HCT116 (cell line): ENCODE data around the gene CPT1A. TPM values are rescaled to one million over a fixed set of nuclear protein-coding genes. Genes with fewer than 3 reads are reported as not detected.

Experiments used
- ATAC-seq: fragments of 200-7000 bp; cut with Tn5 transposase; 2 replicates; pipeline ENCODE4 v1.9.1; 2020; ENCODE audit warnings: mild to moderate bottlenecking, moderate library complexity
- BruUV-seq: library from RNA; stranded (reverse); fragments of 400-500 nt; replicated peaks from 2 replicates; lab custom pipeline; 2021; lab: Mats Ljungman, UMichigan
- CTCF ChIA-PET: fragments of 300-600 bp; sonication (Branson Sonifier 250); formaldehyde crosslinking; loops from one replicate; lab custom pipeline; 2021; ENCODE audit warnings: antibody characterized with exemption; lab: Charles Lee
- POLR2A ChIA-PET: fragments of 300-600, 350-600 bp; sonication (Branson Sonifier 250); formaldehyde crosslinking; loops from one replicate; lab custom pipeline; 2021; ENCODE audit warnings: antibody characterized with exemption; lab: Charles Lee
- RAD21 ChIA-PET, 2 experiments: fragments of 300-600 bp; sonication (Branson Sonifier 250); formaldehyde crosslinking; loops; one replicate each; lab custom pipeline; 2023; ENCODE audit warnings: low total read pairs in 2 of 2; ENCODE audit not compliant: uncharacterized antibody in 2 of 2, unreplicated experiment in 2 of 2, low non-redundant PET in 1 of 2; lab: Charles Lee
- DNase-seq: peaks from one replicate; pipeline ENCODE4 v3.0.0-alpha.2; 2010; ENCODE audit warnings: low read depth, low spot score
- H2AFZ ChIP-seq: fragments of 200-600 bp; shearing (Covaris generic), sonication (generic); 2 replicates; pipeline ENCODE4 v1.6.1; 2017; ENCODE audit warnings: low read depth, mixed run types, mixed read lengths, antibody characterized with exemption, low read length; ENCODE audit not compliant: poor library complexity, severe bottlenecking
- H3K27ac ChIP-seq: 2 replicates; pipeline ENCODE4 v1.5.1; 2012; ENCODE audit warnings: low read depth, low read length
- H3K27me3 ChIP-seq: fragments of 200-600 bp; sonication (generic); 2 replicates; pipeline ENCODE4 v1.6.1; 2016; ENCODE audit warnings: mixed run types, low read length, mixed read lengths; ENCODE audit not compliant: insufficient read depth
- H3K36me3 ChIP-seq, 2 experiments: fragments of 200-500 bp in 1 of 2; fragments of 200-600 bp in 1 of 2; sonication (Bioruptor generic) in 1 of 2; sonication (generic) in 1 of 2; 2 replicates each; pipeline versions ENCODE4 v1.5.1 to v1.6.1; 2014 to 2016; ENCODE audit warnings: low read length in 2 of 2, inconsistent platforms in 1 of 2, mixed read lengths in 1 of 2, mixed run types in 1 of 2; ENCODE audit not compliant: insufficient read depth in 2 of 2, control insufficient read depth in 1 of 2
- H3K4me1 ChIP-seq, 2 experiments: fragments of 200-600 bp in 1 of 2; sonication (generic) in 1 of 2; 2 replicates each; pipeline versions ENCODE4 v1.5.1 to v1.6.1; 2012 to 2017; ENCODE audit warnings: low read length in 2 of 2, inconsistent platforms in 1 of 2, mild to moderate bottlenecking in 1 of 2, mixed read lengths in 1 of 2, mixed run types in 1 of 2, moderate library complexity in 1 of 2; ENCODE audit not compliant: insufficient read depth in 2 of 2, control insufficient read depth in 1 of 2
- H3K4me2 ChIP-seq: fragments of 200-600 bp; sonication (generic); 2 replicates; pipeline ENCODE4 v1.6.1; 2017; ENCODE audit warnings: mixed run types, low read length, mixed read lengths
- H3K4me3 ChIP-seq, 2 experiments: fragments of 200-600 bp in 1 of 2; sonication (generic) in 1 of 2; replicated peaks in 1 of 2; 2 replicates each; pipeline ENCODE4 v1.5.1; 2011 to 2016; ENCODE audit warnings: low read length in 2 of 2, control low read depth in 1 of 2, low read depth in 1 of 2, mild to moderate bottlenecking in 1 of 2, mixed read lengths in 1 of 2, mixed run types in 1 of 2
- H3K79me2 ChIP-seq: fragments of 200-600 bp; sonication (generic); 2 replicates; pipeline ENCODE4 v1.6.1; 2017; ENCODE audit warnings: mild to moderate bottlenecking, mixed run types, low read length, moderate library complexity, mixed read lengths; ENCODE audit not compliant: insufficient read depth
- H3K9ac ChIP-seq: fragments of 200-600 bp; sonication (generic); 2 replicates; pipeline ENCODE4 v1.6.1; 2016; ENCODE audit warnings: low read length, mixed read lengths
- H3K9me2 ChIP-seq: fragments of 200-600 bp; sonication (generic), shearing (Covaris generic); 2 replicates; pipeline ENCODE4 v1.6.1; 2017; ENCODE audit warnings: mixed run types, mild to moderate bottlenecking, moderate library complexity; ENCODE audit not compliant: insufficient read depth
- H3K9me3 ChIP-seq, 2 experiments: fragments of 200-500 bp in 1 of 2; fragments of 200-600 bp in 1 of 2; sonication (Bioruptor generic) in 1 of 2; sonication (generic) in 1 of 2; 2 replicates each; pipeline ENCODE4 v1.6.1; 2014 to 2017; ENCODE audit warnings: low read length in 2 of 2, mixed read lengths in 2 of 2, inconsistent platforms in 1 of 2, low read depth in 1 of 2, mild to moderate bottlenecking in 1 of 2, mixed run types in 1 of 2, moderate library complexity in 1 of 2; ENCODE audit not compliant: control insufficient read depth in 1 of 2, insufficient read depth in 1 of 2
- H4K20me1 ChIP-seq: fragments of 200-600 bp; sonication (generic), shearing (Covaris generic); 2 replicates; pipeline ENCODE4 v1.6.1; 2017; ENCODE audit warnings: mixed run types, mild to moderate bottlenecking, moderate library complexity; ENCODE audit not compliant: insufficient read depth
- CBX3 ChIP-seq: IDR thresholded peaks from 2 replicates; pipeline ENCODE4 v1.6.1; 2012; ENCODE audit warnings: low read depth
- CTCF ChIP-seq, 3 experiments: fragments of 200-600 bp in 1 of 3; sonication (generic) in 1 of 3; IDR thresholded peaks in 2 of 3; conservative IDR thresholded peaks in 1 of 3; 2 replicates each; pipeline ENCODE4 v1.5.1; 2012 to 2017; ENCODE audit warnings: low read depth in 2 of 3, low read length in 2 of 3, antibody characterized with exemption in 1 of 3, borderline replicate concordance in 1 of 3, control low read depth in 1 of 3, mild to moderate bottlenecking in 1 of 3, mixed read lengths in 1 of 3, mixed run types in 1 of 3, moderate library complexity in 1 of 3; ENCODE audit not compliant: insufficient read depth in 1 of 3
- EZH2 ChIP-seq: fragments of 200-600 bp; sonication (generic); IDR thresholded peaks from 2 replicates; pipeline ENCODE4 v1.6.1; 2017; ENCODE audit warnings: antibody characterized with exemption, mixed run types
- EZH2phosphoT487 ChIP-seq: fragments of 200-600 bp; IDR thresholded peaks from 2 replicates; pipeline ENCODE4 v1.6.1; 2018; ENCODE audit warnings: antibody characterized with exemption, borderline replicate concordance
- JUND ChIP-seq: IDR thresholded peaks from 2 replicates; pipeline ENCODE4 v1.6.1; 2012
- MAX ChIP-seq: IDR thresholded peaks from 2 replicates; pipeline ENCODE4 v1.6.1; 2012
- POLR2A ChIP-seq: IDR thresholded peaks from 2 replicates; pipeline ENCODE4 v1.7.0; 2011; ENCODE audit warnings: borderline replicate concordance; ENCODE audit not compliant: insufficient read depth, insufficient read length; ENCODE audit errors: extremely low read depth
- SIN3A ChIP-seq: IDR thresholded peaks from 2 replicates; pipeline ENCODE4 v1.6.1; 2012; ENCODE audit warnings: low read depth
- YY1 ChIP-seq: IDR thresholded peaks from 2 replicates; pipeline ENCODE4 v1.6.1; 2011; ENCODE audit warnings: low read length, low read depth, moderate library complexity, mild to moderate bottlenecking; ENCODE audit not compliant: insufficient replicate concordance; ENCODE audit errors: extremely low read depth
- ZBTB33 ChIP-seq: IDR thresholded peaks from 2 replicates; pipeline ENCODE4 v1.6.1; 2011; ENCODE audit warnings: mild to moderate bottlenecking, low read length, moderate library complexity; ENCODE audit not compliant: insufficient replicate concordance; ENCODE audit errors: extremely low read depth
- ZFX ChIP-seq: fragments of 450-650 bp; IDR thresholded peaks from 2 replicates; pipeline ENCODE4 v1.6.1; 2017
- ZNF274 ChIP-seq: fragments of 200-500 bp; sonication (Bioruptor generic); IDR thresholded peaks from 2 replicates; pipeline ENCODE4 v1.6.1; 2014; ENCODE audit warnings: mild to moderate bottlenecking, low read depth, low read length, inconsistent platforms
- intact Hi-C: fragments of 100-400 bp; cut with micrococcal nuclease; formaldehyde crosslinking; loops from 2 replicates; pipeline ENCODE4 v1.10.0; 2022
- total RNA-seq: library from RNA; stranded (reverse); gene quantifications from one replicate; pipeline ENCODE4 v1.2.1, GENCODE V29; 2021; ENCODE audit not compliant: unreplicated experiment

CPT1A gene
- total RNA-seq, 1 experiment from 2014 or later = 54.4 TPM

- DNase-seq = no peak
- BruUV-seq = no TSS peak
- no peak overlapping the region for H3K4me2 ChIP-seq
- no peak overlapping the region for H2AFZ ChIP-seq
- H3K9ac ChIP-seq = no peak overlapping the region
- H3K4me3 ChIP-seq = no peak overlapping the region
- no peaks in the 10 kb centered on the region for H4K20me1 ChIP-seq
- no peak for TF ChIP-seq SIN3A
- no peak for TF ChIP-seq ZFX
- TF ChIP-seq, all 23 proteins: peak for 0
- Histone ChIP-seq H3K9me3 (no peaks in the 10 kb centered on the region), H3K4me1 (no peaks in the 10 kb centered on the region), H3K27me3 (no peaks in the 10 kb centered on the region), H3K36me3 (no peaks in the 10 kb centered on the region; a peak in 3 of 4 replicates), H3K27ac (no peak overlapping the region), H3K79me2 (no peaks in the 10 kb centered on the region), H3K9me2 (no peaks in the 10 kb centered on the region)
- intact Hi-C loops = no loop called here
- RAD21 ChIA-PET = no interaction called here
- POLR2A ChIA-PET = no interaction called here
- CTCF ChIA-PET = no interaction called here
- no peak for ATAC-seq
Measured at GRCh38 chr11:68792400-68792966, 49.2 kb downstream of the CPT1A start.

- Histone ChIP-seq H3K4me1 (no peaks in the 10 kb centered on the region), H3K79me2 (no peaks in the 10 kb centered on the region), H2AFZ (no peak overlapping the region), H3K27me3 (no peaks in the 10 kb centered on the region), H3K9me2 (no peaks in the 10 kb centered on the region), H3K27ac (no peak overlapping the region), H3K9me3 (no peaks in the 10 kb centered on the region), H3K36me3 (peaks cover 0 to 8% of the 10 kb centered on the region in 2 experiments; a peak in 3 of 4 replicates), H3K4me3 (no peak overlapping the region), H3K9ac (no peak overlapping the region), H4K20me1 (no peaks in the 10 kb centered on the region), H3K4me2 (no peak overlapping the region)
- ATAC-seq = no peak
- no peak for TF ChIP-seq POLR2A
- no peak for TF ChIP-seq JUND
- TF ChIP-seq ZFX = no peak
- TF ChIP-seq CBX3 = no peak
- no peak for TF ChIP-seq ZBTB33
- TF ChIP-seq ZNF274 = no peak
- TF ChIP-seq YY1 = no peak
- no peak for TF ChIP-seq CTCF (IDR thresholded peaks at IDR 0.05 in 2 of 3, conservative IDR thresholded peaks at IDR 0.05 in 1 of 3; ENCODE audit: borderline replicate concordance in 1 of 3, insufficient read depth in 1 of 3, low read depth in 2 of 3, low read length in 2 of 3)
- TF ChIP-seq EZH2phosphoT487 = no peak
- TF ChIP-seq EZH2 = no peak
- TF ChIP-seq MAX = no peak
- no TSS peak for BruUV-seq
- CTCF ChIA-PET = no interaction called here
- RAD21 ChIA-PET = no interaction called here
- no peak for DNase-seq
- POLR2A ChIA-PET = no interaction called here
- intact Hi-C loops = no loop called here
Measured at GRCh38 chr11:68784653-68785052, 57.1 kb downstream of the CPT1A start.
